ENCODE measurements around the gene ZNF346.

- no peak for TF ChIP-seq CTCF (conservative IDR thresholded peaks at IDR 0.05; ENCODE audit: low read depth, low read length)
- no peak for TF ChIP-seq EZH2 (IDR thresholded peaks at IDR 0.05; ENCODE audit: borderline replicate concordance, low read depth, low read length, poor library complexity, severe bottlenecking)
Observed at GRCh38 chr5:177043958-177044357, 21.5 kb downstream of the ZNF346 start.

Measured in A673 (cell line).